Measurements from ENCODE around the gene IRX2. TPM values are rescaled to one million over a fixed set of nuclear protein-coding genes. Genes with fewer than 3 reads are reported as not detected.

Gene IRX2
- total and polyA plus RNA-seq, 2 of the 4 experiments (the other 2 are of a cell fraction): 0.36 to 0.97 TPM

DNA sequence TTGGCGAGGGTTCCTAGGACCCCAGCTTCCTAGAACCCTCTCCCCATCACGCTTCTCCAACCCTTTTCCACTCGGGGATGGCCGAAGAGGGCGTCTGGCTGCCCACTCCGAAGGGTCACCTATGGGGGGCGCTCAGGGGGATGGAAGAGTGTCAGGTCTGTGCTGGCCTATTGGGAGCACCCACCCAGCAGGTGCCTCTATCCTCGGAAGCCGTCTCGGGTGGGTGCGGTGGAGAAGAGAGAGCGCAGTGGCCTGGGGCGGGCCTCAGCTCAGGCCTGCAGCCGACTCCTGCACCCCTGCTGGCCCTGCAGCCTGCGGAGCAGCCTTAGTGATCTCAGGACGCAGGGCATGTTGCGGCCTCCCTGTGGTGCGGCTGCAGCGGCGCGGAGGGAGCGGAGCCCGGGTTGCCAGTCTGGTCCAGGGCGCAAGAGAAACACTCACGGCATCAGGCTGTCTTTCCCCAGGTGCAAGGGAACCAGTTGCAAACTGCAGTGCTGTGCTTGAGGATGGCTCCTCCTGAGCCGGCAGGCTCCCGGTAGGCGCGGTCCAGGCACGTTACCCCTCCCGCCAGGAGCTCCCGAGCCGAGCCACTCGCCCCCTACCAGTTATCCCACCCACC, 1.5 kb upstream of the IRX2 start:
- no peak overlapping the region for H3K4me2 ChIP-seq (ENCODE audit: low read depth, low read length)
- no peak for ATAC-seq (ENCODE audit: low read depth)

More for the DNA sequence above, 1.5 kb upstream of the IRX2 start:
- dilution Hi-C loops (cut with HindIII; ENCODE audit: low sequenced_read_pairs, unreplicated experiment) (no loop called here), in situ Hi-C loops (cut with MboI; ENCODE audit: low sequenced_read_pairs) (no loop called here), intact Hi-C loops (cut with micrococcal nuclease) (no loop called here)
- no TSS peak for BruUV-seq (replicated peaks)
- Histone ChIP-seq H3K27me3 (ENCODE audit: control insufficient read depth, insufficient read depth, low read length) (peaks cover 50% of the 10 kb centered on the region), H3K9ac (ENCODE audit: low read depth, low read length) (no peak overlapping the region), H4K5ac (ENCODE audit: low read depth, low read length) (no peak overlapping the region), H4K91ac (ENCODE audit: insufficient read depth, low read depth, low read length) (no peak overlapping the region), H2AK5ac (ENCODE audit: low read depth, low read length) (no peak overlapping the region), H3K4ac (ENCODE audit: low read depth, low read length) (no peak overlapping the region), H2BK20ac (ENCODE audit: low read depth, low read length) (no peak overlapping the region), H3K9me3 (ENCODE audit: control insufficient read depth, insufficient read depth, low read length) (peaks cover 8% of the 10 kb centered on the region; the same call in 1 of the 2 replicates), H2AFZ (replicated peaks; ENCODE audit: low read length, poor library complexity) (peak overlapping the region; percentile 32), H3K9me1 (ENCODE audit: insufficient read depth, low read length) (no peaks in the 10 kb centered on the region), H2BK5ac (ENCODE audit: low read depth, low read length, poor library complexity, severe bottlenecking) (no peak overlapping the region), H3K27ac (ENCODE audit: insufficient read depth, low read length) (no peak overlapping the region), H3K56ac (ENCODE audit: extremely low read depth, insufficient read depth, low read length) (no peak overlapping the region), H3K4me1 (ENCODE audit: control insufficient read depth, insufficient read depth, low read length) (no peaks in the 10 kb centered on the region), H3K36me3 (ENCODE audit: control insufficient read depth, insufficient read depth, low read length) (no peaks in the 10 kb centered on the region), H3K23ac (ENCODE audit: low read depth, low read length) (no peak overlapping the region), H4K20me1 (ENCODE audit: insufficient read depth, low read length) (no peaks in the 10 kb centered on the region), H4K8ac (ENCODE audit: low read depth in 2 of 2, low read length in 2 of 2) (no peak overlapping the region), H2AK9ac (replicated peaks; ENCODE audit: low read depth, low read length, poor library complexity) (no peak overlapping the region), H3K4me3 (ENCODE audit: insufficient read depth, low read depth, low read length) (no peak overlapping the region), H2BK15ac (ENCODE audit: low read depth, low read length) (no peak overlapping the region), H3K18ac (ENCODE audit: low read depth, low read length) (no peak overlapping the region), H3K14ac (replicated peaks; ENCODE audit: low read depth, low read length) (no peak overlapping the region), H2BK120ac (ENCODE audit: low read depth, low read length) (no peak overlapping the region), H3K79me1 (ENCODE audit: low read depth in 1 of 2, low read length in 2 of 2) (no peaks in the 10 kb centered on the region)
- DNase-seq: no peak
- TF ChIP-seq RAD21 (IDR thresholded peaks at IDR 0.05; ENCODE audit: low read length) (no peak), RFX5 (IDR thresholded peaks at IDR 0.05; ENCODE audit: low read depth, low read length) (no peak), MAFK (IDR thresholded peaks at IDR 0.05; ENCODE audit: low read depth, low read length) (no peak), MAZ (IDR thresholded peaks at IDR 0.05; ENCODE audit: borderline replicate concordance, low read depth, low read length) (no peak), NFE2L2 (IDR thresholded peaks at IDR 0.05; ENCODE audit: low read depth, low read length) (no peak), MXI1 (IDR thresholded peaks at IDR 0.05; ENCODE audit: borderline replicate concordance, low read depth, low read length) (no peak), FOS (IDR thresholded peaks at IDR 0.05; ENCODE audit: low read depth, low read length) (no peak), CEBPB (IDR thresholded peaks at IDR 0.05; ENCODE audit: low read depth, low read length) (no peak), SMC3 (IDR thresholded peaks at IDR 0.05; ENCODE audit: low read depth, low read length) (no peak), POLR2A (IDR thresholded peaks at IDR 0.05; ENCODE audit: low read depth, low read length) (no peak), CHD1 (IDR thresholded peaks at IDR 0.05; ENCODE audit: low read depth, low read length) (no peak), RCOR1 (IDR thresholded peaks at IDR 0.05; ENCODE audit: insufficient replicate concordance, low read length) (no peak), BHLHE40 (IDR thresholded peaks at IDR 0.05; ENCODE audit: low read depth, low read length) (no peak)
- TF ChIP-seq, protein P1, sequence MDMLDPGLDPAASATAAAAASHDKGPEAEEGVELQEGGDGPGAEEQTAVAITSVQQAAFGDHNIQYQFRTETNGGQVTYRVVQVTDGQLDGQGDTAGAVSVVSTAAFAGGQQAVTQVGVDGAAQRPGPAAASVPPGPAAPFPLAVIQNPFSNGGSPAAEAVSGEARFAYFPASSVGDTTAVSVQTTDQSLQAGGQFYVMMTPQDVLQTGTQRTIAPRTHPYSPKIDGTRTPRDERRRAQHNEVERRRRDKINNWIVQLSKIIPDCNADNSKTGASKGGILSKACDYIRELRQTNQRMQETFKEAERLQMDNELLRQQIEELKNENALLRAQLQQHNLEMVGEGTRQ (IDR thresholded peaks at IDR 0.05; ENCODE audit: low read depth, low read length): no peak
- TF ChIP-seq, protein P2, sequence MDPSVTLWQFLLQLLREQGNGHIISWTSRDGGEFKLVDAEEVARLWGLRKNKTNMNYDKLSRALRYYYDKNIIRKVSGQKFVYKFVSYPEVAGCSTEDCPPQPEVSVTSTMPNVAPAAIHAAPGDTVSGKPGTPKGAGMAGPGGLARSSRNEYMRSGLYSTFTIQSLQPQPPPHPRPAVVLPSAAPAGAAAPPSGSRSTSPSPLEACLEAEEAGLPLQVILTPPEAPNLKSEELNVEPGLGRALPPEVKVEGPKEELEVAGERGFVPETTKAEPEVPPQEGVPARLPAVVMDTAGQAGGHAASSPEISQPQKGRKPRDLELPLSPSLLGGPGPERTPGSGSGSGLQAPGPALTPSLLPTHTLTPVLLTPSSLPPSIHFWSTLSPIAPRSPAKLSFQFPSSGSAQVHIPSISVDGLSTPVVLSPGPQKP (IDR thresholded peaks at IDR 0.05; ENCODE audit: borderline replicate concordance, low read depth, low read length): no peak
- TF ChIP-seq, protein P3, sequence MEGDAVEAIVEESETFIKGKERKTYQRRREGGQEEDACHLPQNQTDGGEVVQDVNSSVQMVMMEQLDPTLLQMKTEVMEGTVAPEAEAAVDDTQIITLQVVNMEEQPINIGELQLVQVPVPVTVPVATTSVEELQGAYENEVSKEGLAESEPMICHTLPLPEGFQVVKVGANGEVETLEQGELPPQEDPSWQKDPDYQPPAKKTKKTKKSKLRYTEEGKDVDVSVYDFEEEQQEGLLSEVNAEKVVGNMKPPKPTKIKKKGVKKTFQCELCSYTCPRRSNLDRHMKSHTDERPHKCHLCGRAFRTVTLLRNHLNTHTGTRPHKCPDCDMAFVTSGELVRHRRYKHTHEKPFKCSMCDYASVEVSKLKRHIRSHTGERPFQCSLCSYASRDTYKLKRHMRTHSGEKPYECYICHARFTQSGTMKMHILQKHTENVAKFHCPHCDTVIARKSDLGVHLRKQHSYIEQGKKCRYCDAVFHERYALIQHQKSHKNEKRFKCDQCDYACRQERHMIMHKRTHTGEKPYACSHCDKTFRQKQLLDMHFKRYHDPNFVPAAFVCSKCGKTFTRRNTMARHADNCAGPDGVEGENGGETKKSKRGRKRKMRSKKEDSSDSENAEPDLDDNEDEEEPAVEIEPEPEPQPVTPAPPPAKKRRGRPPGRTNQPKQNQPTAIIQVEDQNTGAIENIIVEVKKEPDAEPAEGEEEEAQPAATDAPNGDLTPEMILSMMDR (conservative IDR thresholded peaks at IDR 0.05; ENCODE audit: low read depth, low read length): no peak
- 8% methylated on average over 15 of the region's 34 CpGs; no CpG with 5 or more reads in 1 of the 2 experiments for WGBS, 2 experiments (ENCODE audit: extremely low coverage in 2 of 2, insufficient read length in 1 of 2)
- ChIA-PET POLR2A (ENCODE audit: unreplicated experiment) (no interaction called here), CTCF (no interaction called here)
